NB4 (cell line): ENCODE results near the gene TMEM242.

Source experiments
- MAX ChIP-seq: IDR thresholded peaks from 2 replicates; pipeline ENCODE4 v1.6.1; 2011; ENCODE audit warnings: low read depth, low read length
- MYC ChIP-seq: IDR thresholded peaks from 2 replicates; pipeline ENCODE4 v1.6.1; 2011; ENCODE audit warnings: low read depth, low read length
- POLR2A ChIP-seq: IDR thresholded peaks from 2 replicates; pipeline ENCODE4 v1.6.1; 2011; ENCODE audit warnings: mild to moderate bottlenecking; ENCODE audit not compliant: insufficient read length; ENCODE audit errors: extremely low read depth
- TF ChIP-seq, protein P1 (sequence below): IDR thresholded peaks from one replicate; pipeline ENCODE4 v1.5.1; 2012; ENCODE audit warnings: low read depth, low read length

DNA sequence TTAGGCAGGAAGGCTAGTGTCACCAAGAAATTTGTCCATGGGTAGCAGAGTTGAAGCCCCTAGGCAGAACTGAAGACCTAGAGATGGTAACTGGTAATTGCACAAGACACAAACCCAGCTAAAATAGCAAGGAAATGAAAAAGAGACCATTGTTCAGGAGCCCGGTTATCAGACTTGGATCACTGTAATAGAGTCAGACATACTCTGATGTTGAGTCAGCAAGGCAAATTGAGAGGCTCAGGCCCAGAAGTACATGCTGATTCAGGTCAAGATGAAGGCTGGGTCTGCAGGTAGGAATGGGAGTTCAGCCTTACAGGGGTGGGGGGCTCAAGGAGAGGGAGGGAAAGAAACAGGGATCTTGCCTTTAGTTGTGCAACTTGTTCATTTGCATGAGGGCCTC lies 6.5 kb upstream of the TMEM242 start:
- TF ChIP-seq, protein P1, sequence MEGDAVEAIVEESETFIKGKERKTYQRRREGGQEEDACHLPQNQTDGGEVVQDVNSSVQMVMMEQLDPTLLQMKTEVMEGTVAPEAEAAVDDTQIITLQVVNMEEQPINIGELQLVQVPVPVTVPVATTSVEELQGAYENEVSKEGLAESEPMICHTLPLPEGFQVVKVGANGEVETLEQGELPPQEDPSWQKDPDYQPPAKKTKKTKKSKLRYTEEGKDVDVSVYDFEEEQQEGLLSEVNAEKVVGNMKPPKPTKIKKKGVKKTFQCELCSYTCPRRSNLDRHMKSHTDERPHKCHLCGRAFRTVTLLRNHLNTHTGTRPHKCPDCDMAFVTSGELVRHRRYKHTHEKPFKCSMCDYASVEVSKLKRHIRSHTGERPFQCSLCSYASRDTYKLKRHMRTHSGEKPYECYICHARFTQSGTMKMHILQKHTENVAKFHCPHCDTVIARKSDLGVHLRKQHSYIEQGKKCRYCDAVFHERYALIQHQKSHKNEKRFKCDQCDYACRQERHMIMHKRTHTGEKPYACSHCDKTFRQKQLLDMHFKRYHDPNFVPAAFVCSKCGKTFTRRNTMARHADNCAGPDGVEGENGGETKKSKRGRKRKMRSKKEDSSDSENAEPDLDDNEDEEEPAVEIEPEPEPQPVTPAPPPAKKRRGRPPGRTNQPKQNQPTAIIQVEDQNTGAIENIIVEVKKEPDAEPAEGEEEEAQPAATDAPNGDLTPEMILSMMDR = no peak
- TF ChIP-seq POLR2A (no peak), MAX (no peak), MYC (no peak)
